Left cardiac atrium (tissue), 4 donors: ENCODE results near the gene SMYD3. TPM values are rescaled to one million over a fixed set of nuclear protein-coding genes. Genes with fewer than 3 reads are reported as not detected.

ENCODE experiments used
- ATAC-seq, 2 donors: fragments of 200-7000 bp; cut with Tn5 transposase; one replicate each; pipeline ENCODE4 v1.9.1; 2020; ENCODE audit warnings: mild to moderate bottlenecking in 2 of 2, moderate library complexity in 2 of 2
- DNase-seq: peaks from one replicate; pipeline ENCODE4 v3.0.0-alpha.2; 2020
- intact Hi-C, 2 donors: fragments of 100-400 bp; cut with DNase I; formaldehyde crosslinking; loops; one replicate each; pipeline versions ENCODE4 v1.14.1 to v1.15.1; 2022 to 2023
- total RNA-seq, 2 donors: library from RNA; stranded (reverse); fragmentation: NEBNext Ultra II Directional; extraction: Animal tissue kit (Norgen Biotek cat#: 25700); gene quantifications; one replicate each; pipeline ENCODE4 v1.2.1, GENCODE V29; 2021
- donor health status: DM: no; HTN: yes; CAD: no.
- donor health status: DM: no; HTN: yes; CAD: no; lungs with severe emphysema.
- donor health status: DM: yes; HTN: yes; CAD: no.
- donor health status: Dilated cardiomyopathy.

The SMYD3 gene
- total RNA-seq, 2 donors from 2014 or later, result 6.5 to 11.9 TPM

GRCh38 chr1:246482805-246483568 lies 24.1 kb downstream of the SMYD3 start:
- intact Hi-C loops, result no loop called here
- no peak for ATAC-seq

GRCh38 chr1:246479061-246479460 lies 28.0 kb downstream of the SMYD3 start:
- intact Hi-C loops, result no loop called here
- DNase-seq (no peak), ATAC-seq (no peak)

More at GRCh38 chr1:246482805-246483568, 24.1 kb downstream of the SMYD3 start:
- no peak for DNase-seq

GRCh38 chr1:246477634-246478033 lies 29.4 kb downstream of the SMYD3 start:
- no peak for DNase-seq
- no peak for ATAC-seq
- intact Hi-C loops, result no loop called here

GRCh38 chr1:246476771-246477170 lies 30.3 kb downstream of the SMYD3 start:
- intact Hi-C loops, result no loop called here
- DNase-seq (no peak), ATAC-seq (no peak)

- DNase-seq (no peak), ATAC-seq (no peak)
- intact Hi-C loops, result no loop called here
Measured at GRCh38 chr1:246471688-246472087, 35.4 kb downstream of the SMYD3 start.

- no peak for ATAC-seq
- intact Hi-C loops, result no loop called here
- no peak for DNase-seq
Measured at GRCh38 chr1:246470585-246470984, 36.5 kb downstream of the SMYD3 start.

- ATAC-seq, result no peak
- DNase-seq, result no peak
- intact Hi-C loops, result no loop called here
Measured at GRCh38 chr1:246462986-246463385, 44.1 kb downstream of the SMYD3 start.

- no peak for DNase-seq
- no peak for ATAC-seq
- intact Hi-C loops, result no loop called here
Measured at GRCh38 chr1:246460406-246460805, 46.7 kb downstream of the SMYD3 start.

GRCh38 chr1:246459221-246459620 lies 47.9 kb downstream of the SMYD3 start:
- intact Hi-C loops, result loop anchor here in 1 of 2 donors (10.0 kb wide), 1 partner anchor 1304 kb away; the partner anchor contains the start of gene KIF26B
- no peak for ATAC-seq
- no peak for DNase-seq

GRCh38 chr1:246455476-246455875 lies 51.6 kb downstream of the SMYD3 start:
- intact Hi-C loops, result loop anchor here in 1 of 2 donors (10.0 kb wide), 1 partner anchor 1301 kb away; the partner anchor contains the start of gene KIF26B
- ATAC-seq (no peak), DNase-seq (no peak)

GRCh38 chr1:246454655-246455054 lies 52.4 kb downstream of the SMYD3 start:
- intact Hi-C loops, result loop anchor here in 1 of 2 donors (10.0 kb wide), 1 partner anchor 1300 kb away; the partner anchor contains the start of gene KIF26B
- ATAC-seq (no peak), DNase-seq (no peak)

- ATAC-seq, result no peak
- DNase-seq, result no peak
- intact Hi-C loops, result loop anchor here in 1 of 2 donors (2.0 to 10.0 kb wide), 2 partner anchors 438 to 1296 kb away; partner anchors contain the start of gene KIF26B
Measured at GRCh38 chr1:246450611-246451251, 56.3 kb downstream of the SMYD3 start.

GRCh38 chr1:246448373-246448772 lies 58.7 kb downstream of the SMYD3 start:
- DNase-seq (no peak), ATAC-seq (no peak)
- intact Hi-C loops, result no loop called here

GRCh38 chr1:246447501-246447900 lies 59.6 kb downstream of the SMYD3 start:
- intact Hi-C loops, result no loop called here
- no peak for DNase-seq
- peak in 1 of 2 donors; percentile 47 for ATAC-seq

GRCh38 chr1:246445503-246445902 lies 61.6 kb downstream of the SMYD3 start:
- ATAC-seq (no peak), DNase-seq (no peak)
- intact Hi-C loops, result no loop called here

GRCh38 chr1:246444617-246445016 lies 62.5 kb downstream of the SMYD3 start:
- intact Hi-C loops, result no loop called here
- ATAC-seq (no peak), DNase-seq (no peak)

- DNase-seq (no peak), ATAC-seq (no peak)
- intact Hi-C loops, result no loop called here
Measured at GRCh38 chr1:246437961-246438360, 69.1 kb downstream of the SMYD3 start.

- ATAC-seq (peak in 1 of 2 donors; percentile 44), DNase-seq (no peak)
- intact Hi-C loops, result no loop called here
Measured at GRCh38 chr1:246435421-246436041, 71.5 kb downstream of the SMYD3 start.

GRCh38 chr1:246434335-246434734 lies 72.7 kb downstream of the SMYD3 start:
- ATAC-seq, result no peak

More at GRCh38 chr1:246434335-246434734, 72.7 kb downstream of the SMYD3 start:
- intact Hi-C loops, result no loop called here
- DNase-seq, result no peak
